Measurements from ENCODE around the gene CFAP210.

The CFAP210 gene

GRCh38 chr2:169729274-169729605 is 35.0 kb upstream of the CFAP210 start:
- Histone ChIP-seq H3K27ac (ENCODE audit: insufficient read depth, low read length, poor library complexity, severe bottlenecking) (no peak overlapping the region), H3K36me3 (ENCODE audit: control insufficient read depth, insufficient read depth, low read length) (no peaks in the 10 kb centered on the region), H3K4me1 (ENCODE audit: control insufficient read depth, insufficient read depth, low read length, poor library complexity, severe bottlenecking) (peaks cover 8% of the 10 kb centered on the region), H3K27me3 (replicated peaks; ENCODE audit: control insufficient read depth, insufficient read depth, low read length, poor library complexity, severe bottlenecking) (peaks cover 5% of the 10 kb centered on the region), H3K4me3 (ENCODE audit: insufficient read depth, low read depth, low read length, poor library complexity, severe bottlenecking) (no peak overlapping the region), H3K9me3 (ENCODE audit: control insufficient read depth, low read length) (no peaks in the 10 kb centered on the region)
- no peak for DNase-seq

GRCh38 chr2:169727065-169727464 is 32.9 kb upstream of the CFAP210 start:
- DNase-seq: no peak
- H3K4me3 ChIP-seq (ENCODE audit: insufficient read depth, low read depth, low read length, poor library complexity, severe bottlenecking): no peak overlapping the region
- H3K36me3 ChIP-seq (ENCODE audit: control insufficient read depth, insufficient read depth, low read length): no peaks in the 10 kb centered on the region
- no peaks in the 10 kb centered on the region for H3K27me3 ChIP-seq (replicated peaks; ENCODE audit: control insufficient read depth, insufficient read depth, low read length, poor library complexity, severe bottlenecking)
- H3K9me3 ChIP-seq (ENCODE audit: control insufficient read depth, low read length): no peaks in the 10 kb centered on the region
- H3K27ac ChIP-seq (ENCODE audit: insufficient read depth, low read length, poor library complexity, severe bottlenecking): no peak overlapping the region
- no peaks in the 10 kb centered on the region for H3K4me1 ChIP-seq (ENCODE audit: control insufficient read depth, insufficient read depth, low read length, poor library complexity, severe bottlenecking)

- no peaks in the 10 kb centered on the region for H3K4me1 ChIP-seq (ENCODE audit: control insufficient read depth, insufficient read depth, low read length, poor library complexity, severe bottlenecking)
- H3K4me3 ChIP-seq (ENCODE audit: insufficient read depth, low read depth, low read length, poor library complexity, severe bottlenecking): no peak overlapping the region
- no peak overlapping the region for H3K27ac ChIP-seq (ENCODE audit: insufficient read depth, low read length, poor library complexity, severe bottlenecking)
- DNase-seq: no peak
- no peaks in the 10 kb centered on the region for H3K27me3 ChIP-seq (replicated peaks; ENCODE audit: control insufficient read depth, insufficient read depth, low read length, poor library complexity, severe bottlenecking)
- H3K9me3 ChIP-seq (ENCODE audit: control insufficient read depth, low read length): no peaks in the 10 kb centered on the region
- H3K36me3 ChIP-seq (ENCODE audit: control insufficient read depth, insufficient read depth, low read length): no peaks in the 10 kb centered on the region
Measured at GRCh38 chr2:169721016-169721415, 26.8 kb upstream of the CFAP210 start.

GRCh38 chr2:169718930-169719504 is 24.8 kb upstream of the CFAP210 start:
- H3K4me1 ChIP-seq (ENCODE audit: control insufficient read depth, insufficient read depth, low read length, poor library complexity, severe bottlenecking): no peaks in the 10 kb centered on the region
- no peaks in the 10 kb centered on the region for H3K9me3 ChIP-seq (ENCODE audit: control insufficient read depth, low read length)
- DNase-seq: no peak
- H3K36me3 ChIP-seq (ENCODE audit: control insufficient read depth, insufficient read depth, low read length): no peaks in the 10 kb centered on the region
- no peaks in the 10 kb centered on the region for H3K27me3 ChIP-seq (replicated peaks; ENCODE audit: control insufficient read depth, insufficient read depth, low read length, poor library complexity, severe bottlenecking)
- H3K4me3 ChIP-seq (ENCODE audit: insufficient read depth, low read depth, low read length, poor library complexity, severe bottlenecking): no peak overlapping the region
- no peak overlapping the region for H3K27ac ChIP-seq (ENCODE audit: insufficient read depth, low read length, poor library complexity, severe bottlenecking)

- Histone ChIP-seq H3K9me3 (ENCODE audit: control insufficient read depth, low read length) (no peaks in the 10 kb centered on the region), H3K4me1 (ENCODE audit: control insufficient read depth, insufficient read depth, low read length, poor library complexity, severe bottlenecking) (no peaks in the 10 kb centered on the region), H3K27ac (ENCODE audit: insufficient read depth, low read length, poor library complexity, severe bottlenecking) (no peak overlapping the region), H3K27me3 (replicated peaks; ENCODE audit: control insufficient read depth, insufficient read depth, low read length, poor library complexity, severe bottlenecking) (no peaks in the 10 kb centered on the region), H3K36me3 (ENCODE audit: control insufficient read depth, insufficient read depth, low read length) (no peaks in the 10 kb centered on the region), H3K4me3 (ENCODE audit: insufficient read depth, low read depth, low read length, poor library complexity, severe bottlenecking) (no peak overlapping the region)
- DNase-seq: no peak
Measured at GRCh38 chr2:169717691-169718063, 23.5 kb upstream of the CFAP210 start.

- no peaks in the 10 kb centered on the region for H3K36me3 ChIP-seq (ENCODE audit: control insufficient read depth, insufficient read depth, low read length)
- H3K27me3 ChIP-seq (replicated peaks; ENCODE audit: control insufficient read depth, insufficient read depth, low read length, poor library complexity, severe bottlenecking): no peaks in the 10 kb centered on the region
- no peaks in the 10 kb centered on the region for H3K4me1 ChIP-seq (ENCODE audit: control insufficient read depth, insufficient read depth, low read length, poor library complexity, severe bottlenecking)
Measured at GRCh38 chr2:169716938-169717690, 22.9 kb upstream of the CFAP210 start.

GRCh38 chr2:169716238-169716886 is 22.2 kb upstream of the CFAP210 start:
- no peaks in the 10 kb centered on the region for H3K9me3 ChIP-seq (ENCODE audit: control insufficient read depth, low read length)
- H3K4me3 ChIP-seq (ENCODE audit: insufficient read depth, low read depth, low read length, poor library complexity, severe bottlenecking): no peak overlapping the region
- no peak overlapping the region for H3K27ac ChIP-seq (ENCODE audit: insufficient read depth, low read length, poor library complexity, severe bottlenecking)
- no peaks in the 10 kb centered on the region for H3K4me1 ChIP-seq (ENCODE audit: control insufficient read depth, insufficient read depth, low read length, poor library complexity, severe bottlenecking)
- no peaks in the 10 kb centered on the region for H3K27me3 ChIP-seq (replicated peaks; ENCODE audit: control insufficient read depth, insufficient read depth, low read length, poor library complexity, severe bottlenecking)
- H3K36me3 ChIP-seq (ENCODE audit: control insufficient read depth, insufficient read depth, low read length): no peaks in the 10 kb centered on the region
- DNase-seq: no peak

More at GRCh38 chr2:169716938-169717690, 22.9 kb upstream of the CFAP210 start:
- H3K9me3 ChIP-seq (ENCODE audit: control insufficient read depth, low read length): no peaks in the 10 kb centered on the region
- no peak overlapping the region for H3K27ac ChIP-seq (ENCODE audit: insufficient read depth, low read length, poor library complexity, severe bottlenecking)
- no peak for DNase-seq
- H3K4me3 ChIP-seq (ENCODE audit: insufficient read depth, low read depth, low read length, poor library complexity, severe bottlenecking): no peak overlapping the region

- DNase-seq: no peak
- H3K27me3 ChIP-seq (replicated peaks; ENCODE audit: control insufficient read depth, insufficient read depth, low read length, poor library complexity, severe bottlenecking): no peaks in the 10 kb centered on the region
- H3K9me3 ChIP-seq (ENCODE audit: control insufficient read depth, low read length): no peaks in the 10 kb centered on the region
- H3K27ac ChIP-seq (ENCODE audit: insufficient read depth, low read length, poor library complexity, severe bottlenecking): no peak overlapping the region
- no peaks in the 10 kb centered on the region for H3K36me3 ChIP-seq (ENCODE audit: control insufficient read depth, insufficient read depth, low read length)
- H3K4me3 ChIP-seq (ENCODE audit: insufficient read depth, low read depth, low read length, poor library complexity, severe bottlenecking): no peak overlapping the region
- H3K4me1 ChIP-seq (ENCODE audit: control insufficient read depth, insufficient read depth, low read length, poor library complexity, severe bottlenecking): no peaks in the 10 kb centered on the region
Measured at GRCh38 chr2:169715379-169716237, 21.4 kb upstream of the CFAP210 start.

GRCh38 chr2:169714699-169715098 is 20.5 kb upstream of the CFAP210 start:
- Histone ChIP-seq H3K4me3 (ENCODE audit: insufficient read depth, low read depth, low read length, poor library complexity, severe bottlenecking) (no peak overlapping the region), H3K36me3 (ENCODE audit: control insufficient read depth, insufficient read depth, low read length) (no peaks in the 10 kb centered on the region), H3K27me3 (replicated peaks; ENCODE audit: control insufficient read depth, insufficient read depth, low read length, poor library complexity, severe bottlenecking) (no peaks in the 10 kb centered on the region), H3K4me1 (ENCODE audit: control insufficient read depth, insufficient read depth, low read length, poor library complexity, severe bottlenecking) (no peaks in the 10 kb centered on the region), H3K9me3 (ENCODE audit: control insufficient read depth, low read length) (no peaks in the 10 kb centered on the region), H3K27ac (ENCODE audit: insufficient read depth, low read length, poor library complexity, severe bottlenecking) (no peak overlapping the region)
- no peak for DNase-seq
